SK-N-SH (cell line): ENCODE measurements around the gene NPC1L1.

Experiments
- CTCF ChIP-seq: fragments of 200-600 bp; sonication (generic); IDR thresholded peaks from 2 replicates; pipeline ENCODE4 v1.6.1; 2017; ENCODE audit warnings: antibody characterized with exemption, mild to moderate bottlenecking, moderate library complexity
- EP300 ChIP-seq, 2 experiments: IDR thresholded peaks; 2 replicates each; pipeline versions ENCODE4 v1.4.0 to v1.6.1; 2012; ENCODE audit warnings: borderline replicate concordance in 1 of 2, low read depth in 1 of 2, low read length in 1 of 2
- MAX ChIP-seq: IDR thresholded peaks from 2 replicates; pipeline ENCODE4 v1.4.0; 2012; ENCODE audit warnings: low read depth
- MXI1 ChIP-seq: IDR thresholded peaks from 2 replicates; pipeline ENCODE4 v1.6.1; 2012; ENCODE audit warnings: mild to moderate bottlenecking, low read depth, low read length, improper control_type of control experiment
- POLR2AphosphoS5 ChIP-seq: IDR thresholded peaks from 2 replicates; pipeline ENCODE4 v1.6.1; 2012; ENCODE audit warnings: low read depth, low read length
- REST ChIP-seq: IDR thresholded peaks from 2 replicates; pipeline ENCODE4 v1.6.1; 2012; ENCODE audit warnings: mild to moderate bottlenecking, low read depth, low read length, moderate library complexity
- YY1 ChIP-seq: IDR thresholded peaks from 2 replicates; pipeline ENCODE4 v1.4.0; 2012; ENCODE audit warnings: low read depth, mild to moderate bottlenecking

GRCh38 chr7:44519546-44519945, 21.6 kb downstream of the NPC1L1 start:
- no peak for TF ChIP-seq MXI1
- TF ChIP-seq CTCF, result no peak
- no peak for TF ChIP-seq REST
- no peak for TF ChIP-seq EP300 (IDR thresholded peaks at IDR 0.05; ENCODE audit: borderline replicate concordance in 1 of 2, low read depth in 1 of 2, low read length in 1 of 2)
- no peak for TF ChIP-seq YY1
- no peak for TF ChIP-seq POLR2AphosphoS5
- no peak for TF ChIP-seq MAX
